ENCODE results near the gene ZFPM1.

- TF ChIP-seq CTCF (IDR thresholded peaks at IDR 0.05): no peak
- no peak for TF ChIP-seq POLR2A (IDR thresholded peaks at IDR 0.05)
Measured at GRCh38 chr16:88413231-88413630, 39.8 kb upstream of the ZFPM1 start.
